GM12878 (cell line): Measurements from ENCODE around the gene RPS16. TPM values are rescaled to one million over a fixed set of nuclear protein-coding genes. Genes with fewer than 3 reads are reported as not detected.

Experiments used
- ATAC-seq: fragments of 200-7000 bp; cut with Tn5 transposase; 3 replicates; pipeline ENCODE4 v1.9.1; 2020; ENCODE audit warnings: mild to moderate bottlenecking, moderate library complexity
- BruUV-seq: library from RNA; stranded (reverse); fragments of 400-500 nt; replicated peaks from 2 replicates; lab custom pipeline; 2021; lab: Mats Ljungman, UMichigan
- CTCF ChIA-PET: fragments of 300-600 bp; sonication (Branson Sonifier 250); formaldehyde crosslinking; extraction: SDS; loops from one replicate; lab custom pipeline; 2021; ENCODE audit warnings: inconsistent platforms; lab: Yijun Ruan, JAX
- POLR2A ChIA-PET: fragments of 350-600 bp; formaldehyde crosslinking; extraction: SDS; loops from one replicate; lab custom pipeline; 2021; ENCODE audit warnings: inconsistent platforms; lab: Charles Lee
- RAD21 ChIA-PET: fragments of 300-600 bp; sonication (Branson Sonifier 250); formaldehyde crosslinking; loops from one replicate; lab custom pipeline; 2023; ENCODE audit warnings: antibody characterized with exemption; ENCODE audit not compliant: unreplicated experiment; lab: Charles Lee
- SMC1A ChIA-PET: fragments of 300-600 bp; sonication (Branson Sonifier 250); formaldehyde crosslinking; loops from one replicate; lab custom pipeline; 2023; ENCODE audit not compliant: unreplicated experiment, uncharacterized antibody; lab: Charles Lee
- DNase-seq: peaks from one replicate; pipeline ENCODE4 v3.0.0-alpha.2; 2011; ENCODE audit warnings: low read depth, low spot score
- FAIRE-seq: peaks from 3 replicates; lab custom pipeline; 2011; peaks lifted over from hg19 to GRCh38; lab: Jason Lieb, UNC
- H2AFZ ChIP-seq: 2 replicates; pipeline ENCODE4 v1.6.0; 2011; ENCODE audit warnings: low read depth, low read length, control low read depth; ENCODE audit not compliant: control insufficient read depth
- H3K27ac ChIP-seq: 2 replicates; pipeline ENCODE4 v1.5.1; 2011; ENCODE audit warnings: control low read depth; ENCODE audit not compliant: control insufficient read depth, insufficient read depth
- H3K27me3 ChIP-seq, 2 experiments: replicated peaks in 1 of 2; 2 replicates each; pipeline versions ENCODE4 v1.6.0 to v1.6.1; 2011; ENCODE audit warnings: low read length in 1 of 2; ENCODE audit not compliant: control insufficient read depth in 2 of 2, insufficient read depth in 2 of 2
- H3K36me3 ChIP-seq, 2 experiments: 2 replicates each; pipeline ENCODE4 v1.5.1; 2011; ENCODE audit warnings: low read length in 1 of 2; ENCODE audit not compliant: control insufficient read depth in 2 of 2, insufficient read depth in 2 of 2
- H3K4me1 ChIP-seq: 2 replicates; pipeline ENCODE4 v1.6.1; 2011; ENCODE audit warnings: mild to moderate bottlenecking, low read length, moderate library complexity, mixed read lengths; ENCODE audit not compliant: control insufficient read depth, insufficient read depth
- H3K4me2 ChIP-seq: 2 replicates; pipeline ENCODE4 v1.6.0; 2011; ENCODE audit warnings: control low read depth; ENCODE audit not compliant: control insufficient read depth, insufficient read depth
- H3K4me3 ChIP-seq: fragments of 200-600 bp; sonication (generic); 2 replicates; pipeline ENCODE4 v1.5.1; 2016
- H3K79me2 ChIP-seq: 2 replicates; pipeline ENCODE4 v1.6.0; 2011; ENCODE audit warnings: low read length; ENCODE audit not compliant: control insufficient read depth, insufficient read depth
- H3K9ac ChIP-seq: 2 replicates; pipeline ENCODE4 v1.8.0; 2011; ENCODE audit warnings: low read length, control low read depth, mixed read lengths; ENCODE audit not compliant: control insufficient read depth, insufficient read depth
- H3K9me3 ChIP-seq: replicated peaks from 3 replicates; pipeline ENCODE4 v1.5.1; 2011; ENCODE audit warnings: mild to moderate bottlenecking, low read length; ENCODE audit not compliant: control insufficient read depth, insufficient read depth
- H4K20me1 ChIP-seq: 2 replicates; pipeline ENCODE4 v1.6.0; 2011; ENCODE audit not compliant: control insufficient read depth, insufficient read depth
- CBFB ChIP-seq: IDR thresholded peaks from 2 replicates; pipeline ENCODE4 v1.6.1; 2016; ENCODE audit warnings: antibody characterized with exemption, low read depth
- HCFC1 ChIP-seq: fragments of 150-350 bp; IDR thresholded peaks from 2 replicates; pipeline ENCODE4 v1.6.1; 2014; ENCODE audit warnings: low read length
- MEF2B ChIP-seq: fragments of 450-650 bp; IDR thresholded peaks from 2 replicates; pipeline ENCODE4 v1.6.1; 2018; ENCODE audit warnings: mild to moderate bottlenecking, moderate library complexity; ENCODE audit not compliant: partially characterized antibody, poor library complexity, severe bottlenecking
- NKRF ChIP-seq: fragments of 450-650 bp; conservative IDR thresholded peaks from 2 replicates; pipeline ENCODE4 v1.6.1; 2017; ENCODE audit warnings: mild to moderate bottlenecking, moderate library complexity
- PAX5 ChIP-seq: IDR thresholded peaks from 2 replicates; pipeline ENCODE4 v1.6.1; 2011; ENCODE audit warnings: low read depth, low read length, borderline replicate concordance
- SMC3 ChIP-seq: IDR thresholded peaks from 2 replicates; pipeline ENCODE4 v1.6.1; 2011; ENCODE audit warnings: low read length, improper control_type of control experiment, borderline replicate concordance
- TCF7 ChIP-seq: IDR thresholded peaks from 2 replicates; pipeline ENCODE4 v1.6.1; 2014; ENCODE audit warnings: antibody characterized with exemption, borderline replicate concordance
- WRNIP1 ChIP-seq: IDR thresholded peaks from 2 replicates; pipeline ENCODE4 v1.6.1; 2011; ENCODE audit warnings: low read depth, low read length, improper control_type of control experiment, borderline replicate concordance
- YY1 ChIP-seq: IDR thresholded peaks from 2 replicates; pipeline ENCODE4 v1.6.1; 2011; ENCODE audit warnings: low read depth, mild to moderate bottlenecking, low read length
- ZNF384 ChIP-seq: IDR thresholded peaks from 2 replicates; pipeline ENCODE4 v1.6.1; 2012; ENCODE audit warnings: low read depth, mild to moderate bottlenecking, low read length, improper control_type of control experiment, borderline replicate concordance
- WGBS: methylation state at CpG from one replicate; pipeline ENCODE4 v1.1.6; 2016; ENCODE audit warnings: low lambda C conversion rate; ENCODE audit not compliant: insufficient replicate concordance, insufficient coverage; ENCODE audit errors: missing lambda C conversion rate; 5-methylcytosine and 5-hydroxymethylcytosine counted together
- in situ Hi-C: fragments of 300-500 bp; cut with MboI; formaldehyde crosslinking; loops from 9 replicates; pipeline ENCODE4 v1.14.3; 2018; ENCODE audit warnings: mixed read lengths
- intact Hi-C: fragments of 100-400 bp; cut with micrococcal nuclease; formaldehyde crosslinking; loops from one replicate; pipeline ENCODE4 v1.14.2; 2022; ENCODE audit not compliant: unreplicated experiment
- polyA plus RNA-seq, 11 experiments: library from polyadenylated mRNA; depleted of rRNA in 4 of 11; unstranded in 6 of 11; stranded (reverse) in 5 of 11; fragments of >200 nt; fragmentation: Nextera tagmentation in 4 of 11; fragmentation: Illumina TruSeq in 1 of 11; extraction: Ambion mirVana in 4 of 11; extraction: Trizol in 1 of 11; gene quantifications; 1 replicate in 1 of 11; 2 replicates in 10 of 11; pipeline versions ENCODE4 v1.2.1 to v1.2.3, GENCODE V29; 2011 to 2016; ENCODE audit warnings: inconsistent platforms in 2 of 11, missing spikeins in 2 of 11, low read depth in 1 of 11
- total RNA-seq, 4 experiments: library from RNA; depleted of rRNA in 3 of 4; stranded (reverse); fragments of >200 nt in 3 of 4; fragmentation: Illumina TruSeq in 1 of 4; extraction: Trizol in 1 of 4; gene quantifications; 2 replicates each; pipeline versions ENCODE4 v1.2.1 to v1.2.3, GENCODE V29; 2013 to 2021
- TF ChIP-seq, protein P1 (sequence below): fragments of 450-650 bp; IDR thresholded peaks from 2 replicates; pipeline ENCODE4 v1.6.1; 2017; ENCODE audit warnings: mild to moderate bottlenecking, moderate library complexity
- TF ChIP-seq, protein P2 (sequence below): IDR thresholded peaks from 2 replicates; pipeline ENCODE4 v1.6.1; 2012; ENCODE audit warnings: mild to moderate bottlenecking, low read depth, low read length

Gene RPS16
- total and polyA plus RNA-seq, 10 of the 15 experiments (the other 5 are each of a cell fraction or from before 2014, with no cell fraction given) = 148 to 4,810 (median 2,343) TPM

DNA sequence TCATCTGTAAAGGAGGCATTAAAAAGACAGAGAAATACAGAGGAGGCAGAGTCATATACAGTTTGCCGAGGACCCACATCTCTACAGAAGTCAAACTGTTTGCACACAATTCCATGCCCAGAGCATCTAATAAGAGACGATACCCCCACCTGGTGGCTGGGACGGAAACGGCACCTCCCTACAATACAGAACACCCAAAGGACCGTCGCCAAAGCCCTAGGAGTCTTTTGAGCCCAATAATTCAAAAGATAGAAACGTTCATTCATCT is 24.0 kb downstream of the RPS16 start:
- ATAC-seq = peak; percentile 39
- Histone ChIP-seq H3K4me2 (peak overlapping the region; percentile 77), H3K4me3 (peak overlapping the region; percentile 4; the same call in 1 of the 2 replicates), H3K9ac (no peak overlapping the region; the same call in 1 of the 2 replicates), H2AFZ (no peak overlapping the region), H3K27ac (peak overlapping the region; percentile 100), H3K9me3 (no peaks in the 10 kb centered on the region), H3K79me2 (peaks cover 62% of the 10 kb centered on the region), H3K36me3 (peaks cover 2 to 6% of the 10 kb centered on the region in 2 experiments; a peak in 2 of 4 replicates), H3K27me3 (no peaks in the 10 kb centered on the region), H4K20me1 (no peaks in the 10 kb centered on the region), H3K4me1 (peaks cover 15% of the 10 kb centered on the region)
- WGBS = 0% methylated on average over 7 of the region's 7 CpGs
- no TSS peak for BruUV-seq
- ChIA-PET RAD21 (interaction anchor here (0.6 to 2.3 kb wide), 16 partner anchors 12 to 289 kb away, joined by 3 to 159 read pairs (median 4); partner anchors contain the start of genes EID2B, GMFG, MED29 and PAF1), CTCF (interaction anchor here (0.7 to 2.3 kb wide), 23 partner anchors 9 to 302 kb away, joined by 3 to 218 read pairs (median 4); partner anchors contain the start of genes DLL3, EID2B, GMFG and MED29), SMC1A (interaction anchor here (1.0 to 2.3 kb wide), 12 partner anchors 13 to 290 kb away, joined by 3 to 146 read pairs (median 4); partner anchors contain the start of genes EID2B, MED29, PAF1 and RPS16), POLR2A (interaction anchor here (1.0 to 2.3 kb wide), 8 partner anchors 8 to 77 kb away, joined by 4 to 40 read pairs (median 6); partner anchors contain the start of genes GMFG, MED29, PAF1 and RPS16)
- peak; percentile 89 for DNase-seq
- in situ Hi-C loops (loop anchor here (5.0 kb wide), 1 partner anchor 289 kb away; no protein-coding TSS in a partner anchor), intact Hi-C loops (loop anchor here (1.0 to 10.0 kb wide), 9 partner anchors 10 to 379 kb away; partner anchors contain the start of genes EID2B, FBXO27, PAK4 and SAMD4B)
- FAIRE-seq = peak; percentile 97
- TF ChIP-seq WRNIP1 (no peak), PAX5 (0 out of 2 replicates have a peak, but pooled peaks have one; percentile 17), TCF7 (peak; percentile 28; the same call in 1 of the 2 replicates), YY1 (peak; percentile 41; the same call in 1 of the 2 replicates), ZNF384 (no peak), HCFC1 (peak; percentile 27; the same call in 1 of the 2 replicates), CBFB (no peak), NKRF (peak; percentile 66; the same call in 1 of the 2 replicates), SMC3 (peak; percentile 97), MEF2B (no peak)
- TF ChIP-seq, protein P1, sequence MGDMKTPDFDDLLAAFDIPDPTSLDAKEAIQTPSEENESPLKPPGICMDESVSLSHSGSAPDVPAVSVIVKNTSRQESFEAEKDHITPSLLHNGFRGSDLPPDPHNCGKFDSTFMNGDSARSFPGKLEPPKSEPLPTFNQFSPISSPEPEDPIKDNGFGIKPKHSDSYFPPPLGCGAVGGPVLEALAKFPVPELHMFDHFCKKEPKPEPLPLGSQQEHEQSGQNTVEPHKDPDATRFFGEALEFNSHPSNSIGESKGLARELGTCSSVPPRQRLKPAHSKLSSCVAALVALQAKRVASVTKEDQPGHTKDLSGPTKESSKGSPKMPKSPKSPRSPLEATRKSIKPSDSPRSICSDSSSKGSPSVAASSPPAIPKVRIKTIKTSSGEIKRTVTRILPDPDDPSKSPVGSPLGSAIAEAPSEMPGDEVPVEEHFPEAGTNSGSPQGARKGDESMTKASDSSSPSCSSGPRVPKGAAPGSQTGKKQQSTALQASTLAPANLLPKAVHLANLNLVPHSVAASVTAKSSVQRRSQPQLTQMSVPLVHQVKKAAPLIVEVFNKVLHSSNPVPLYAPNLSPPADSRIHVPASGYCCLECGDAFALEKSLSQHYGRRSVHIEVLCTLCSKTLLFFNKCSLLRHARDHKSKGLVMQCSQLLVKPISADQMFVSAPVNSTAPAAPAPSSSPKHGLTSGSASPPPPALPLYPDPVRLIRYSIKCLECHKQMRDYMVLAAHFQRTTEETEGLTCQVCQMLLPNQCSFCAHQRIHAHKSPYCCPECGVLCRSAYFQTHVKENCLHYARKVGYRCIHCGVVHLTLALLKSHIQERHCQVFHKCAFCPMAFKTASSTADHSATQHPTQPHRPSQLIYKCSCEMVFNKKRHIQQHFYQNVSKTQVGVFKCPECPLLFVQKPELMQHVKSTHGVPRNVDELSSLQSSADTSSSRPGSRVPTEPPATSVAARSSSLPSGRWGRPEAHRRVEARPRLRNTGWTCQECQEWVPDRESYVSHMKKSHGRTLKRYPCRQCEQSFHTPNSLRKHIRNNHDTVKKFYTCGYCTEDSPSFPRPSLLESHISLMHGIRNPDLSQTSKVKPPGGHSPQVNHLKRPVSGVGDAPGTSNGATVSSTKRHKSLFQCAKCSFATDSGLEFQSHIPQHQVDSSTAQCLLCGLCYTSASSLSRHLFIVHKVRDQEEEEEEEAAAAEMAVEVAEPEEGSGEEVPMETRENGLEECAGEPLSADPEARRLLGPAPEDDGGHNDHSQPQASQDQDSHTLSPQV = 0 out of 2 replicates have a peak, but pooled peaks have one; percentile 34
- TF ChIP-seq, protein P2, sequence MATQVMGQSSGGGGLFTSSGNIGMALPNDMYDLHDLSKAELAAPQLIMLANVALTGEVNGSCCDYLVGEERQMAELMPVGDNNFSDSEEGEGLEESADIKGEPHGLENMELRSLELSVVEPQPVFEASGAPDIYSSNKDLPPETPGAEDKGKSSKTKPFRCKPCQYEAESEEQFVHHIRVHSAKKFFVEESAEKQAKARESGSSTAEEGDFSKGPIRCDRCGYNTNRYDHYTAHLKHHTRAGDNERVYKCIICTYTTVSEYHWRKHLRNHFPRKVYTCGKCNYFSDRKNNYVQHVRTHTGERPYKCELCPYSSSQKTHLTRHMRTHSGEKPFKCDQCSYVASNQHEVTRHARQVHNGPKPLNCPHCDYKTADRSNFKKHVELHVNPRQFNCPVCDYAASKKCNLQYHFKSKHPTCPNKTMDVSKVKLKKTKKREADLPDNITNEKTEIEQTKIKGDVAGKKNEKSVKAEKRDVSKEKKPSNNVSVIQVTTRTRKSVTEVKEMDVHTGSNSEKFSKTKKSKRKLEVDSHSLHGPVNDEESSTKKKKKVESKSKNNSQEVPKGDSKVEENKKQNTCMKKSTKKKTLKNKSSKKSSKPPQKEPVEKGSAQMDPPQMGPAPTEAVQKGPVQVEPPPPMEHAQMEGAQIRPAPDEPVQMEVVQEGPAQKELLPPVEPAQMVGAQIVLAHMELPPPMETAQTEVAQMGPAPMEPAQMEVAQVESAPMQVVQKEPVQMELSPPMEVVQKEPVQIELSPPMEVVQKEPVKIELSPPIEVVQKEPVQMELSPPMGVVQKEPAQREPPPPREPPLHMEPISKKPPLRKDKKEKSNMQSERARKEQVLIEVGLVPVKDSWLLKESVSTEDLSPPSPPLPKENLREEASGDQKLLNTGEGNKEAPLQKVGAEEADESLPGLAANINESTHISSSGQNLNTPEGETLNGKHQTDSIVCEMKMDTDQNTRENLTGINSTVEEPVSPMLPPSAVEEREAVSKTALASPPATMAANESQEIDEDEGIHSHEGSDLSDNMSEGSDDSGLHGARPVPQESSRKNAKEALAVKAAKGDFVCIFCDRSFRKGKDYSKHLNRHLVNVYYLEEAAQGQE = no peak
